H9 (cell line): ENCODE data around the gene PIEZO2. TPM values are rescaled to one million over a fixed set of nuclear protein-coding genes. Genes with fewer than 3 reads are reported as not detected.

Source experiments
- DNase-seq: peaks from one replicate; pipeline ENCODE4 v3.0.0-alpha.2; 2017
- H2AFZ ChIP-seq: one replicate; pipeline ENCODE4 v1.6.1; 2013; ENCODE audit warnings: mild to moderate bottlenecking, low read length, control low read depth, moderate library complexity
- H2AK5ac ChIP-seq: 2 replicates; pipeline ENCODE4 v1.6.1; 2013; ENCODE audit warnings: low read length, control low read depth, mixed read lengths; ENCODE audit not compliant: insufficient read length
- H2BK120ac ChIP-seq: one replicate; pipeline ENCODE4 v1.6.1; 2013; ENCODE audit warnings: low read depth, mild to moderate bottlenecking, low read length, control low read depth, inconsistent platforms; ENCODE audit not compliant: poor library complexity, severe bottlenecking
- H2BK12ac ChIP-seq: 2 replicates; pipeline ENCODE4 v1.6.1; 2013; ENCODE audit warnings: low read length, control low read depth, mixed read lengths, low read depth; ENCODE audit not compliant: insufficient read length
- H2BK15ac ChIP-seq: 2 replicates; pipeline ENCODE4 v1.6.1; 2013; ENCODE audit warnings: low read depth, low read length, control low read depth
- H2BK20ac ChIP-seq: one replicate; pipeline ENCODE4 v1.6.1; 2013; ENCODE audit warnings: low read depth, mild to moderate bottlenecking, low read length, control low read depth, inconsistent platforms; ENCODE audit not compliant: poor library complexity, severe bottlenecking
- H2BK5ac ChIP-seq: 2 replicates; pipeline ENCODE4 v1.6.1; 2013; ENCODE audit warnings: low read length, control low read depth, mixed read lengths; ENCODE audit not compliant: insufficient read length
- H3K14ac ChIP-seq: 2 replicates; pipeline ENCODE4 v1.6.1; 2013; ENCODE audit warnings: low read length, control low read depth; ENCODE audit not compliant: insufficient read depth
- H3K18ac ChIP-seq: 2 replicates; pipeline ENCODE4 v1.6.1; 2013; ENCODE audit warnings: low read depth, mild to moderate bottlenecking, mixed read lengths, low read length, control low read depth; ENCODE audit not compliant: insufficient read length
- H3K23ac ChIP-seq: 2 replicates; pipeline ENCODE4 v1.6.1; 2013; ENCODE audit warnings: low read length, control low read depth, mixed read lengths, low read depth; ENCODE audit not compliant: insufficient read length
- H3K23me2 ChIP-seq: 2 replicates; pipeline ENCODE4 v1.6.1; 2013; ENCODE audit warnings: low read depth, mild to moderate bottlenecking, mixed read lengths, low read length, control low read depth; ENCODE audit not compliant: insufficient read length, poor library complexity, severe bottlenecking
- H3K27ac ChIP-seq: 2 replicates; pipeline ENCODE4 v1.5.1; 2013; ENCODE audit warnings: low read length, control low read depth, mixed read lengths, low read depth; ENCODE audit not compliant: insufficient read length
- H3K27me3 ChIP-seq: 2 replicates; pipeline ENCODE4 v1.6.1; 2013; ENCODE audit warnings: low read length, control low read depth, inconsistent platforms; ENCODE audit not compliant: insufficient read depth
- H3K4ac ChIP-seq: 2 replicates; pipeline ENCODE4 v1.6.1; 2013; ENCODE audit warnings: low read depth, mild to moderate bottlenecking, control low read depth, inconsistent platforms, low read length, moderate library complexity
- H3K4me1 ChIP-seq: 2 replicates; pipeline ENCODE4 v1.6.1; 2013; ENCODE audit warnings: low read length, control low read depth, inconsistent platforms; ENCODE audit not compliant: insufficient read depth
- H3K4me2 ChIP-seq: 2 replicates; pipeline ENCODE4 v1.6.1; 2013; ENCODE audit warnings: low read length, control low read depth, mixed read lengths; ENCODE audit not compliant: insufficient read length, insufficient read depth
- H3K56ac ChIP-seq: 2 replicates; pipeline ENCODE4 v1.6.1; 2013; ENCODE audit warnings: low read depth, mild to moderate bottlenecking, mixed read lengths, low read length, control low read depth; ENCODE audit not compliant: insufficient read length
- H3K79me1 ChIP-seq: 2 replicates; pipeline ENCODE4 v1.6.1; 2013; ENCODE audit warnings: low read depth, mild to moderate bottlenecking, moderate library complexity, low read length, control low read depth, inconsistent platforms; ENCODE audit not compliant: insufficient read depth, poor library complexity, severe bottlenecking
- H3K79me2 ChIP-seq: 2 replicates; pipeline ENCODE4 v1.6.1; 2013; ENCODE audit warnings: low read length, control low read depth, inconsistent platforms; ENCODE audit not compliant: insufficient read depth
- H3K9ac ChIP-seq: 2 replicates; pipeline ENCODE4 v1.6.1; 2013; ENCODE audit warnings: low read length, control low read depth, mixed read lengths; ENCODE audit not compliant: insufficient read length; ENCODE audit errors: extremely low read depth
- H3K9me3 ChIP-seq: one replicate; pipeline ENCODE4 v1.6.1; 2013; ENCODE audit warnings: low read depth, low read length, inconsistent platforms; ENCODE audit not compliant: control insufficient read depth
- H3T11ph ChIP-seq: one replicate; pipeline ENCODE4 v1.6.1; 2013; ENCODE audit warnings: mild to moderate bottlenecking, low read length, control low read depth, inconsistent platforms
- H4K20me1 ChIP-seq: one replicate; pipeline ENCODE4 v1.6.1; 2013; ENCODE audit not compliant: control insufficient read depth, insufficient read length, insufficient read depth
- H4K5ac ChIP-seq: 2 replicates; pipeline ENCODE4 v1.6.1; 2013; ENCODE audit warnings: low read depth, mild to moderate bottlenecking, mixed read lengths, low read length, control low read depth; ENCODE audit not compliant: insufficient read length
- H4K8ac ChIP-seq: replicated peaks from 2 replicates; pipeline ENCODE4 v1.6.1; 2013; ENCODE audit warnings: low read length, control low read depth, mixed read lengths, low read depth; ENCODE audit not compliant: insufficient read length
- H4K91ac ChIP-seq: 2 replicates; pipeline ENCODE4 v1.6.1; 2013; ENCODE audit warnings: low read depth, mild to moderate bottlenecking, moderate library complexity, mixed read lengths, low read length, control low read depth; ENCODE audit not compliant: insufficient read length
- H3K27ac Mint-ChIP-seq, 3 experiments: 2 replicates in 2 of 3; 3 replicates in 1 of 3; pipeline ENCODE4 v1.8.0; 2020 to 2021; ENCODE audit warnings: mixed read lengths in 3 of 3, mild to moderate bottlenecking in 1 of 3, moderate library complexity in 1 of 3
- H3K27me3 Mint-ChIP-seq: 2 replicates; pipeline ENCODE4 v1.8.0; 2021; ENCODE audit warnings: low read depth, mild to moderate bottlenecking, moderate library complexity, mixed read lengths
- H3K36me3 Mint-ChIP-seq, 3 experiments: 2 replicates in 2 of 3; 3 replicates in 1 of 3; pipeline ENCODE4 v1.8.0; 2020 to 2021; ENCODE audit warnings: low read depth in 3 of 3, mixed read lengths in 3 of 3; ENCODE audit not compliant: insufficient read depth in 1 of 3
- H3K4me1 Mint-ChIP-seq, 2 experiments: 2 replicates each; pipeline ENCODE4 v1.8.0; 2020; ENCODE audit warnings: mixed read lengths in 2 of 2
- H3K4me3 Mint-ChIP-seq, 2 experiments: 2 replicates in 1 of 2; 3 replicates in 1 of 2; pipeline ENCODE4 v1.8.0; 2020 to 2021; ENCODE audit warnings: mild to moderate bottlenecking in 2 of 2, mixed read lengths in 2 of 2, moderate library complexity in 1 of 2
- H3K9me3 Mint-ChIP-seq, 2 experiments: 2 replicates in 1 of 2; 3 replicates in 1 of 2; pipeline ENCODE4 v1.8.0; 2020; ENCODE audit warnings: mild to moderate bottlenecking in 2 of 2, mixed read lengths in 2 of 2, moderate library complexity in 1 of 2
- CTCF ChIP-seq: fragments of 200-600 bp; sonication (generic); conservative IDR thresholded peaks from 3 replicates; pipeline ENCODE4 v1.8.0; 2021; ENCODE audit warnings: antibody characterized with exemption, mild to moderate bottlenecking
- WGBS: extraction: QIAGEN DNeasy Blood & Tissue Kit; methylation state at CpG from one replicate; pipeline ENCODE4 v1.1.7; 2013; ENCODE audit warnings: missing lambda C conversion rate, low lambda C conversion rate, mixed read lengths; ENCODE audit not compliant: insufficient read length; ENCODE audit errors: extremely low coverage; 5-methylcytosine and 5-hydroxymethylcytosine counted together
- total RNA-seq: library from RNA; stranded (reverse); gene quantifications from 2 replicates; pipeline ENCODE4 v1.2.1, GENCODE V29; 2021

Gene PIEZO2
- total RNA-seq, 1 experiment from 2014 or later: 3.9 TPM

GRCh38 chr18:10789180-10789579 is 360.2 kb downstream of the PIEZO2 start:
- WGBS: no CpG with 5 or more reads among the region's 2 CpGs
- DNase-seq: no peak

More at GRCh38 chr18:10789180-10789579, 360.2 kb downstream of the PIEZO2 start:
- H3K9ac ChIP-seq: no peak overlapping the region
- H2BK5ac ChIP-seq: no peak overlapping the region
- no peak overlapping the region for H3K4ac ChIP-seq
- H2AK5ac ChIP-seq: peak overlapping the region; percentile 13
- H3K27ac ChIP-seq: no peak overlapping the region
- Mint-ChIP-seq H3K27ac (no peak overlapping the region), H3K4me3 (no peak overlapping the region), H3K4me1 (no peaks in the 10 kb centered on the region; a peak in 1 of 4 replicates), H3K27me3 (no peaks in the 10 kb centered on the region), H3K36me3 (no peaks in the 10 kb centered on the region; a peak in 1 of 7 replicates), H3K9me3 (no peaks in the 10 kb centered on the region)
- no peaks in the 10 kb centered on the region for H3K4me1 ChIP-seq
- H3K23me2 ChIP-seq: no peaks in the 10 kb centered on the region
- no peak overlapping the region for H2BK120ac ChIP-seq
- H2BK12ac ChIP-seq: no peak overlapping the region
- H2BK15ac ChIP-seq: no peak overlapping the region
- H3K23ac ChIP-seq: no peak overlapping the region
- H4K5ac ChIP-seq: no peak overlapping the region
- H3K79me1 ChIP-seq: no peaks in the 10 kb centered on the region
- no peak overlapping the region for H3K56ac ChIP-seq
- no peak for TF ChIP-seq CTCF
- H3K14ac ChIP-seq: no peak overlapping the region
- H2AFZ ChIP-seq: no peak overlapping the region
- H3T11ph ChIP-seq: no peak overlapping the region
- H3K18ac ChIP-seq: no peak overlapping the region
- no peaks in the 10 kb centered on the region for H3K27me3 ChIP-seq
- no peaks in the 10 kb centered on the region for H3K79me2 ChIP-seq
- H3K4me2 ChIP-seq: no peak overlapping the region
- H3K9me3 ChIP-seq: no peaks in the 10 kb centered on the region
- no peak overlapping the region for H4K8ac ChIP-seq
- no peak overlapping the region for H4K91ac ChIP-seq
- H4K20me1 ChIP-seq: no peaks in the 10 kb centered on the region
- no peak overlapping the region for H2BK20ac ChIP-seq
